T-helper 17 cell (primary cell): ENCODE data around the gene FLII. TPM values are rescaled to one million over a fixed set of nuclear protein-coding genes. Genes with fewer than 3 reads are reported as not detected.
"Not testable (repeated sequence)": the region's sequence is repeated elsewhere in the genome, so short reads cannot be mapped to it uniquely, and the experiment has no call there.

Source experiments
- ATAC-seq: fragments of 150-1000 bp; cut with Tn5 transposase; 2 replicates; pipeline ENCODE4 v1.10.0; 2021; ENCODE audit warnings: mild to moderate bottlenecking, moderate library complexity
- DNase-seq, 3 donors: peaks; one replicate each; pipeline versions ENCODE4 v3.0.0 to v3.0.0-alpha.2; 2020 to 2021
- H3K9me3 ChIP-seq: one replicate; pipeline ENCODE4 v1.7.0; 2013; ENCODE audit warnings: low read length, mild to moderate bottlenecking; ENCODE audit not compliant: control insufficient read depth, poor library complexity, severe bottlenecking
- H3K27ac Mint-ChIP-seq: one replicate; pipeline ENCODE4 v1.8.0; 2022; ENCODE audit warnings: mild to moderate bottlenecking, moderate library complexity, mixed read lengths
- H3K27me3 Mint-ChIP-seq: one replicate; pipeline ENCODE4 v1.8.0; 2022; ENCODE audit warnings: mixed read lengths
- H3K36me3 Mint-ChIP-seq: one replicate; pipeline ENCODE4 v1.8.0; 2022; ENCODE audit warnings: low read depth, mixed read lengths
- H3K4me1 Mint-ChIP-seq: one replicate; pipeline ENCODE4 v1.8.0; 2022; ENCODE audit warnings: mild to moderate bottlenecking, mixed read lengths
- H3K4me3 Mint-ChIP-seq: one replicate; pipeline ENCODE4 v1.8.0; 2022; ENCODE audit warnings: mild to moderate bottlenecking, moderate library complexity, mixed read lengths
- total RNA-seq, 4 donors: library from RNA in 2 of 4; stranded (reverse) in 2 of 4; gene quantifications; one replicate each; pipeline ENCODE4 v1.2.3 and lab custom pipeline; 2022 to 2026

Gene FLII
- 100 to 1,000 TPM; 276 to 284 TPM for total RNA-seq
- 187 to 287 reads per million in 2 donors for total RNA-seq (lab: John Stamatoyannopoulos, UW)

DNA sequence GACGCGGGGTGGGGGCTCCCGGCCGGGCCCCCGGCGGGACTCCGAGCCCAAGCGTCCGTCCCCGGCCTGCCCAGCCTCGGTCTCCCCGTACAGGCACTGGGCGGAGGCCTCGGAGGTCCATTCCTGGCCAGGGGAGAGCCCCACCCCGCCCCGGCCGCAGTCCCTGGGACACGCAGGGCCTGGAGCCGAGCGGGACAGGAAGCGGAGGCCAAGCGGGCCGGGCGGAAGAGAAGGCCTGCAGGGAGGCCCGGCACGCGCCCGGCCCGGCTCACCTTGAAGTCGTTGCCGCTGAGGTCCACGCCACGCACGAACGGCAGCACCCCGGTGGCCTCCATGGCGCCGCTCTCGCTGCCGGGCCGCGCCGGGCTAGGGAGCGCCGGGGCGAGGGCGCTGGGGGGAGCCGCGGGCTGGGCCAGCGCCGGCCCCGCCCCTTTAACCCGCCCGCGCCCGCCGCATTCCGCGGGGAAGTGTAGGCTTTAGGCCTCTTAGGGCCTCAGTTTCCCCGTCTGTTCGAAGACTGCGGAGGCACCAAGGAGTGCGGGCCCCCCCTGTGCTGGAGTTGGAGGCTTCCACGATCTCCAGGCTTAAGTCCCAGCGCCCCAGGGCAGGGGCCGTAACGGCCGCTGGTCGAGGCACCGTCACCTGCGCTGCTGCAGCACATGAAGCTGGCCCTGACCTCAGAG is at the start of gene FLII:
TSS of gene FLII (minus strand) at position 383 of the 683 bp plus-strand sequence. CDS start at position 335, 48 bp downstream.
- Mint-ChIP-seq H3K4me3 (peak within 1 kb of the TSS; percentile 98), H3K27me3 (no peaks in the 10 kb centered on the region), H3K27ac (peak within 1 kb of the TSS; percentile 93), H3K36me3 (no peaks in the 10 kb centered on the region), H3K4me1 (peaks cover 30% of the 10 kb centered on the region)
- ATAC-seq (peak; percentile 54), DNase-seq (peak; percentile 43 to 65 (median 59))
- H3K9me3 ChIP-seq, result no peaks in the 10 kb centered on the region

DNA sequence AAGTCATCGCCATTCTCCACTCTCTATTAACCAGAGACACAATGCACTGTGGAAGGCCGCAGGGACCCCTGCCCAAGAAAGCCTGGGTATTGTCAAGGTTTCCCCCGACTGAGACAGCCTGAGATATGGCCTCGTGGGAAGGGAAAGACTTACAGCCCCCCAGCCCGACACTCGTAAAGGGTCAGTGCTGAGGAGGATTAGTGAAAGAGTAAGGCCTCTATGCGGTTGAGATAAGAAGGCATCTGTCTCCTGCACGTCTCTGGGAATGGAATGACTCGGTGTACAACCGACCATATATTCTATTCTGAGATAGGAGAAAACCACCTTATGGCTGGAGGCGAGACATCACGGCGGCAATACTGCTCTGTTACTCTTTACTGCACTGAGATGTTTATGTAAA is 44.7 kb upstream of the FLII start:
- H3K9me3 ChIP-seq, H3K4me3 Mint-ChIP-seq, H3K27me3 Mint-ChIP-seq, H3K36me3 Mint-ChIP-seq, H3K4me1 Mint-ChIP-seq, DNase-seq, ATAC-seq: not testable (repeated sequence)
- H3K27ac Mint-ChIP-seq, result peak overlapping the region; percentile 4

DNA sequence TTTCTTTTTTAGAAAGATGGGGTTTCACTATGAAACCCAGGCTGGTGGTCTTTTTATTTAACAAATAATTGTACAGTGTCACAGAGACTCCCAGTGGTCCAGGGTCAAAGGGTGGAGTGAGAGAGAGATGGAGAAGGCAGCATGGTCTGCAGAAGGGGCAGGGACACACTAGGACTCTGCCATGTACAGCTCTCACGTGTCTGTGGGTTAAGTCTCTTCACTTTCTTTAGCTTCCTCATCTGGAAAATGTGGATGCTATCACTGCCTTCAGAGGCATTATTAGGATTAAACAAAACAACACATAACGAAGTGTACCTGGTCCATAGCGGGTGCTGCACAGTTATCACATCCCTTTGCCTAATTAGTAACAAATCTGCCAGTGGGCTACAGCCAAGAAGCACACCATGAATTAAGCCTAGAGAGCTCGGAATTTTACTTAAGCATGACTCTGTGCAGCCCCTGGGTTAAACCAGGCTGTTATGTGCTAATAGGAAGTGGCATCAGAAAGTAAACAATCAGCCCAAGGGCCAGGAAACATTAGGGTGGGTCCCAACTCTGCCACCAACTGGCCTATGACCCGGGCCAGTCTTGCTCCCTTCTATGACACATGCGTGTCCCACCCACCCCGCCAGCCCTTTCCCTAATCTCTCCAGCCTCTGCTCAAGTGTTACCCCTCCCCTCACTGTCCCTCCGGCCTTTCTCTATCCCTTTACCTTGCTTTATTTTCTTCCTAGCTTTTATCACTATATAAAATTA is 42.4 kb upstream of the FLII start:
- H3K9me3 ChIP-seq, result no peaks in the 10 kb centered on the region
- DNase-seq (no peak), ATAC-seq (no peak)
- H3K4me1 Mint-ChIP-seq, result peaks cover 2% of the 10 kb centered on the region
- no peak overlapping the region for H3K4me3 Mint-ChIP-seq
- peaks cover 7% of the 10 kb centered on the region for H3K36me3 Mint-ChIP-seq
- no peaks in the 10 kb centered on the region for H3K27me3 Mint-ChIP-seq
- no peak overlapping the region for H3K27ac Mint-ChIP-seq

DNA sequence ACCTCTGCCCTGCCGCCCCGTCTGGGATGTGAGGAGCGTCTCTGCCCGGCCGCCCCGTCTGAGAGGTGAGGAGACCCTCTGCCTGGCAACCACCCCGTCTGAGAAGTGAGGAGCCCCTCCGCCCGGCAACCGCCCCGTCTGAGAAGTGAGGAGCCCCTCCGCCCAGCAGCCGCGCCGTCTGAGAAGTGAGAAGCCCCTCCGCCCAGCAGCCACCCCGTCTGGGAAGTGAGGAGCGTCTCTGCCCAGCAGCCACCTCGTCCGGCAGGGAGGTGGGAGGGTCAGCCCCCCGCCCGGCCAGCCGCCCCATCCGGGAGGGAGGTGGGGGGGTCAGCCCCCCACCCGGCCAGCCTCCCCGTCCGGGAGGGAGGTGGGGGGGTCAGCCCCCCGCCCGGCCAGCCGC is 39.5 kb upstream of the FLII start:
- not testable (repeated sequence) for H3K4me1 Mint-ChIP-seq, H3K9me3 ChIP-seq, H3K27ac Mint-ChIP-seq, H3K27me3 Mint-ChIP-seq, DNase-seq, ATAC-seq, H3K4me3 Mint-ChIP-seq, H3K36me3 Mint-ChIP-seq

GRCh38 chr17:18291718-18292540 is 33.4 kb upstream of the FLII start:
- H3K4me3 Mint-ChIP-seq, result no peak overlapping the region
- DNase-seq, result no peak
- H3K27ac Mint-ChIP-seq, result no peak overlapping the region
- H3K36me3 Mint-ChIP-seq, result peaks cover 2% of the 10 kb centered on the region
- H3K4me1 Mint-ChIP-seq, result peaks cover 4% of the 10 kb centered on the region
- ATAC-seq, result no peak
- H3K27me3 Mint-ChIP-seq, result no peaks in the 10 kb centered on the region
- no peaks in the 10 kb centered on the region for H3K9me3 ChIP-seq

GRCh38 chr17:18285296-18285695 is 26.8 kb upstream of the FLII start:
- DNase-seq (no peak), ATAC-seq (no peak)
- Mint-ChIP-seq H3K27ac (no peak overlapping the region), H3K27me3 (no peaks in the 10 kb centered on the region), H3K36me3 (peaks cover 4% of the 10 kb centered on the region), H3K4me1 (peaks cover 2% of the 10 kb centered on the region), H3K4me3 (no peak overlapping the region)
- H3K9me3 ChIP-seq, result no peaks in the 10 kb centered on the region

GRCh38 chr17:18281788-18282187 is 23.2 kb upstream of the FLII start:
- ATAC-seq, result no peak

DNA sequence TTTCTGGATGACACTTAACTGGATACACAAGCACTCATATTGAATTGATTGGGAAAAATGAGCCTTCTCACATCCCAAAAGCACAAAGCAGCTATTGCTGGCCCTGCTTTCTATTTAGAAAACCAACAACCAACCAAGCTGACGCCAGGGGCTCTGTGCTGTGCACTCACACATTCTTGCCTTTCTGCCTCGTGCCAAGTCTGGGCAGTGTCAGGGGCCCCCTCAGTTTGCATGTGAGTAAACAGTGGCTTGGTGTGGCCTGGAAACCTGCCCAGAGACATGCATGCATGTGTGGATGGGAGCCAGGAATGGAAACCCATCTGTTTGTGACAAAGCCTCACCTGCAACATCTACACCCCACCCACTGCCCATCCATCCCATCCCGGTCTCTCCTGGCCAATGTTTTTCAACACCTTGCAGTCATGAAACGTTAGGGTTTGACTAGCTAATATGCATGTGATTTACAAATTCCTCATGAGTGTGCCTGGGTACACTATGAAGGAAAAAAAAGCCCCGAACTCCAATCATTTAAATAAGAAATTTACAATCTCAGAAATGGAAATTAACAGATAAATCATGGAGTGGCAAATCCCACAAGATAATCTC is 22.3 kb upstream of the FLII start:
- no peaks in the 10 kb centered on the region for H3K27me3 Mint-ChIP-seq
- DNase-seq (no peak), ATAC-seq (no peak)
- no peaks in the 10 kb centered on the region for H3K36me3 Mint-ChIP-seq
- no peaks in the 10 kb centered on the region for H3K9me3 ChIP-seq
- no peak overlapping the region for H3K4me3 Mint-ChIP-seq
- no peaks in the 10 kb centered on the region for H3K4me1 Mint-ChIP-seq
- no peak overlapping the region for H3K27ac Mint-ChIP-seq

More at GRCh38 chr17:18281788-18282187, 23.2 kb upstream of the FLII start:
- H3K27ac Mint-ChIP-seq, result no peak overlapping the region
- H3K4me1 Mint-ChIP-seq, result no peaks in the 10 kb centered on the region
- no peaks in the 10 kb centered on the region for H3K27me3 Mint-ChIP-seq
- peaks cover 2% of the 10 kb centered on the region for H3K36me3 Mint-ChIP-seq
- DNase-seq, result no peak
- H3K4me3 Mint-ChIP-seq, result no peak overlapping the region
- no peaks in the 10 kb centered on the region for H3K9me3 ChIP-seq

DNA sequence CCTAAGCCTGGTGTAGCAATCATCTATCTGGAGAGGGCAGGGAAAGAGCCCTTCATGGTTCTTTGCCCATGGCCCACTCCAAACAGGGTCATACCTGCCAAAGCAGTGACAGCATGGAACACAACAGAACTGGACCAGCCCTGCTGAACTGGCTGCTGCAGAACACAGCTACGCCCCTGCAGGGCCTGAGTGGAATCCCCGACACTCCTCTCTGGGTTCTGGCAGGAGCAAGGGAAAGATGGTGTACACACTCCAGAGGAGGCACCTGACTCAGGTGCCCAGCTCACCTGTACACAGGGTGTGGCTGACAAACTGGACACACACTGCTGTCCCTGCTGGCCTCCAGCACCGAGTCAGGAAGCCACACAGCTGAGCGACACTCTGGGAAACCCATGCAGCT is 21.7 kb upstream of the FLII start:
- Mint-ChIP-seq H3K4me1 (no peaks in the 10 kb centered on the region), H3K27ac (no peak overlapping the region), H3K36me3 (no peaks in the 10 kb centered on the region), H3K27me3 (no peaks in the 10 kb centered on the region), H3K4me3 (no peak overlapping the region)
- no peaks in the 10 kb centered on the region for H3K9me3 ChIP-seq
- no peak for DNase-seq
- no peak for ATAC-seq

DNA sequence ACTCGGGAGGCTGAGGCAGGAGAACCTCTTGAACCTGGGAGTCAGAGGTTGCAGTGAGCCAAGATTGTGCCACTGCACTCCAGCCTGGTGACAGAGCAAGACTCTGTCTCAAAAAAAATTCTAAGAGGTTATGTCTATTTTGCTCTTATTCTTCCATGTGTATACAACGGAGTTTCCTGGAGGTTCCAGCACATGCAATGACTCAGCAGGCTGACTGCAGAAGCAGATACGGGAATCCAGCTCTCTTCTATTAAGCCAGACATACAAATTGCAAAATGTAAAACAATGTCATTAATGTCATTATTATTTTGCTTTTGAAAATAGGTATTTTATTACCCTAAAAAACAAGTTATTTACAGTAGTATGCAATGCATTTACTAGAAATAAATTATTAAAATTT is 20.3 kb upstream of the FLII start:
- Mint-ChIP-seq H3K4me3 (no peak overlapping the region), H3K4me1 (no peaks in the 10 kb centered on the region), H3K36me3 (no peaks in the 10 kb centered on the region), H3K27me3 (no peaks in the 10 kb centered on the region), H3K27ac (no peak overlapping the region)
- no peak for DNase-seq
- H3K9me3 ChIP-seq, result no peaks in the 10 kb centered on the region
- ATAC-seq, result no peak

DNA sequence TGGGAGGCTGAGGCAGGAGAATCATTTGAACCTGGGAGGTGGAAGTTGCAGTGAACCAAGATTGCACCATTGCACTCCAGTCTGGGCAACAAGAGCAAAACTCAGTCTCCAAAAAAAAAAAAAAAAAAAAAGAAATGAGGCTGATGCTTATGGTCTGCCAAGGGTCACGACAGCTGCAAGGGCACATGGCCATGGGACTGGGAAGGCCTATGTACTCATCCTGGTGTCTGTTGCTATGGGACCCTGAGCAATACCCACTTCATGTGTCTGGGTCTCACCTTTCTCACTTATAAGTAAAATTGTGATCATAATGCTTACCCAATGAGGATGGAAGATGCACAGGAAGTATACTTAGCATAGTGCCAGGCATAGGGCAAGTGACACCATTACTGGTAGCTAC is 18.5 kb upstream of the FLII start:
- ATAC-seq, result no peak
- Mint-ChIP-seq H3K4me1 (no peaks in the 10 kb centered on the region), H3K4me3 (no peak overlapping the region), H3K27me3 (no peaks in the 10 kb centered on the region), H3K27ac (no peak overlapping the region), H3K36me3 (peaks cover under 1% of the 10 kb centered on the region)
- H3K9me3 ChIP-seq, result no peaks in the 10 kb centered on the region
- no peak for DNase-seq

GRCh38 chr17:18270046-18270931 is 11.8 kb upstream of the FLII start:
- no peaks in the 10 kb centered on the region for H3K27me3 Mint-ChIP-seq
- no peak overlapping the region for H3K27ac Mint-ChIP-seq
- peaks cover 2% of the 10 kb centered on the region for H3K36me3 Mint-ChIP-seq
- H3K9me3 ChIP-seq, result no peaks in the 10 kb centered on the region
- peaks cover 2% of the 10 kb centered on the region for H3K4me1 Mint-ChIP-seq
- H3K4me3 Mint-ChIP-seq, result no peak overlapping the region
- DNase-seq (no peak), ATAC-seq (no peak)
